ENCODE data around the gene HES1. TPM values are rescaled to one million over a fixed set of nuclear protein-coding genes. Genes with fewer than 3 reads are reported as not detected.

The HES1 gene
- total and polyA plus RNA-seq, 9 of the 15 experiments (the other 6 are each of a cell fraction or from before 2014, with no cell fraction given), result 3.4 to 37.0 (median 19.3) TPM

- TF ChIP-seq CAMTA2 (CRISPR knock-in tag; conservative IDR thresholded peaks at IDR 0.05), result no peak
- peak; percentile 55 for TF ChIP-seq MEIS2 (IDR thresholded peaks at IDR 0.05; ENCODE audit: partially characterized antibody)
- TF ChIP-seq HNRNPL (IDR thresholded peaks at IDR 0.05; ENCODE audit: low read depth, low read length), result no peak
- TF ChIP-seq, protein P1, sequence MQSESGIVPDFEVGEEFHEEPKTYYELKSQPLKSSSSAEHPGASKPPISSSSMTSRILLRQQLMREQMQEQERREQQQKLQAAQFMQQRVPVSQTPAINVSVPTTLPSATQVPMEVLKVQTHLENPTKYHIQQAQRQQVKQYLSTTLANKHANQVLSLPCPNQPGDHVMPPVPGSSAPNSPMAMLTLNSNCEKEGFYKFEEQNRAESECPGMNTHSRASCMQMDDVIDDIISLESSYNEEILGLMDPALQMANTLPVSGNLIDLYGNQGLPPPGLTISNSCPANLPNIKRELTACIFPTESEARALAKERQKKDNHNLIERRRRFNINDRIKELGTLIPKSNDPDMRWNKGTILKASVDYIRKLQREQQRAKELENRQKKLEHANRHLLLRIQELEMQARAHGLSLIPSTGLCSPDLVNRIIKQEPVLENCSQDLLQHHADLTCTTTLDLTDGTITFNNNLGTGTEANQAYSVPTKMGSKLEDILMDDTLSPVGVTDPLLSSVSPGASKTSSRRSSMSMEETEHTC (IDR thresholded peaks at IDR 0.05), result no peak
Measured at GRCh38 chr3:194168994-194169393, 33.0 kb downstream of the HES1 start (continued).

GRCh38 chr3:194169595-194169994 lies 33.6 kb downstream of the HES1 start:
- 49% methylated on average over 10 of the region's 10 CpGs for WGBS (ENCODE audit: insufficient coverage, low coverage, missing lambda C conversion rate)
- intact Hi-C loops (cut with micrococcal nuclease) (loop anchor here (2.0 to 5.0 kb wide), 2 partner anchors 87 to 148 kb away; no protein-coding TSS in a partner anchor), in situ Hi-C loops (cut with MboI) (loop anchor here (10.0 kb wide), 1 partner anchor 145 kb away; no protein-coding TSS in a partner anchor)
- Histone ChIP-seq H3K4me2 (ENCODE audit: insufficient read depth, low read length) (no peak overlapping the region), H3K9me3 (replicated peaks; ENCODE audit: control insufficient read depth, insufficient read depth, low read depth, low read length) (no peaks in the 10 kb centered on the region), H3K4me3 (no peak overlapping the region), H3K9ac (ENCODE audit: insufficient read depth in 1 of 2, low read depth in 2 of 2, low read length in 2 of 2) (no peak overlapping the region; a peak in 1 of 4 replicates), H2AFZ (ENCODE audit: low read depth, low read length) (no peak overlapping the region), H3K27me3 (ENCODE audit: control insufficient read depth in 2 of 2, insufficient read depth in 2 of 2, low read length in 2 of 2) (no peaks in the 10 kb centered on the region), H3K4me1 (replicated peaks in 1 of 2; ENCODE audit: control insufficient read depth in 2 of 2, insufficient read depth in 2 of 2, low read length in 2 of 2) (peaks cover 2 to 18% of the 10 kb centered on the region in 2 experiments), H3K27ac (ENCODE audit: extremely low read depth, low read depth, low read length) (no peak overlapping the region), H3K9me1 (ENCODE audit: control insufficient read depth, insufficient read depth, low read length) (no peaks in the 10 kb centered on the region), H4K20me1 (replicated peaks; ENCODE audit: control insufficient read depth, insufficient read depth, low read length) (no peaks in the 10 kb centered on the region), H3K79me2 (ENCODE audit: control insufficient read depth, insufficient read depth, low read length) (no peaks in the 10 kb centered on the region), H3K36me3 (ENCODE audit: control insufficient read depth, insufficient read depth, low read length) (no peaks in the 10 kb centered on the region)
- FAIRE-seq (no peak), DNase-seq (ENCODE audit: extremely low read depth in 1 of 4, low spot score in 3 of 4) (no peak), ATAC-seq (no peak)
- TF ChIP-seq GABPA (tag; conservative IDR thresholded peaks at IDR 0.05; ENCODE audit: low read depth) (no peak), BRF1 (IDR thresholded peaks at IDR 0.05; ENCODE audit: borderline replicate concordance, extremely low read depth, insufficient read length) (no peak), NCOA1 (IDR thresholded peaks at IDR 0.05; ENCODE audit: low read depth) (no peak), ZNF140 (CRISPR knock-in tag; IDR thresholded peaks at IDR 0.05) (no peak), ZNF274 (IDR thresholded peaks at IDR 0.05; ENCODE audit: borderline replicate concordance, low read depth, low read length) (no peak), MEIS2 (IDR thresholded peaks at IDR 0.05; ENCODE audit: partially characterized antibody) (peak; percentile 82), XRCC4 (IDR thresholded peaks at IDR 0.05; ENCODE audit: extremely low read depth, insufficient read depth, insufficient read length) (no peak)
- TF ChIP-seq, protein P2, sequence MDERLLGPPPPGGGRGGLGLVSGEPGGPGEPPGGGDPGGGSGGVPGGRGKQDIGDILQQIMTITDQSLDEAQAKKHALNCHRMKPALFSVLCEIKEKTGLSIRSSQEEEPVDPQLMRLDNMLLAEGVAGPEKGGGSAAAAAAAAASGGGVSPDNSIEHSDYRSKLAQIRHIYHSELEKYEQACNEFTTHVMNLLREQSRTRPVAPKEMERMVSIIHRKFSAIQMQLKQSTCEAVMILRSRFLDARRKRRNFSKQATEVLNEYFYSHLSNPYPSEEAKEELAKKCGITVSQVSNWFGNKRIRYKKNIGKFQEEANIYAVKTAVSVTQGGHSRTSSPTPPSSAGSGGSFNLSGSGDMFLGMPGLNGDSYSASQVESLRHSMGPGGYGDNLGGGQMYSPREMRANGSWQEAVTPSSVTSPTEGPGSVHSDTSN (CRISPR knock-in tag; IDR thresholded peaks at IDR 0.05; ENCODE audit: low read depth), result no peak
- TF ChIP-seq, protein P2 (tag; conservative IDR thresholded peaks at IDR 0.05; ENCODE audit: low read depth), result peak; percentile 76
- CTCF ChIA-PET (ENCODE audit: low intra/inter-chr PET ratio), result no interaction called here
- POLR2A ChIA-PET, result interaction anchor here (0.6 kb wide), 1 partner anchor 1286 kb away, joined by 3 read pairs; no protein-coding TSS in a partner anchor
- BruUV-seq (replicated peaks), result no TSS peak
